HepG2 (cell line): Measurements from ENCODE around the gene SOWAHA. TPM values are rescaled to one million over a fixed set of nuclear protein-coding genes. Genes with fewer than 3 reads are reported as not detected.

Source experiments
- ATAC-seq: fragments of 200-7000 bp; cut with Tn5 transposase; 3 replicates; pipeline ENCODE4 v1.9.1; 2020; ENCODE audit warnings: mild to moderate bottlenecking, moderate library complexity
- BruUV-seq: library from RNA; stranded (reverse); fragments of 400-500 nt; replicated peaks from 2 replicates; lab custom pipeline; 2021; lab: Mats Ljungman, UMichigan
- CTCF ChIA-PET: fragments of 300-600 bp; formaldehyde crosslinking; extraction: SDS; loops from one replicate; lab custom pipeline; 2021; ENCODE audit warnings: low total read pairs, inconsistent platforms, low intra/inter-chr PET ratio; lab: Yijun Ruan, JAX
- POLR2A ChIA-PET: fragments of 350-600 bp; sonication (Branson Sonifier 250); formaldehyde crosslinking; loops from one replicate; lab custom pipeline; 2020; ENCODE audit warnings: antibody characterized with exemption, inconsistent platforms; lab: Yijun Ruan, JAX
- DNase-seq: peaks from one replicate; pipeline ENCODE4 v3.0.0-alpha.2; 2015; ENCODE audit warnings: low spot score
- FAIRE-seq: peaks from 3 replicates; lab custom pipeline; 2011; peaks lifted over from hg19 to GRCh38; lab: Jason Lieb, UNC
- H2AFZ ChIP-seq: one replicate; pipeline ENCODE4 v1.6.1; 2011; ENCODE audit warnings: low read length, inconsistent platforms
- H3K27ac ChIP-seq: fragments of 300-600 bp; 3 replicates; pipeline ENCODE4 v1.8.0; 2011; ENCODE audit warnings: mixed run types, mild to moderate bottlenecking, mixed read lengths, low read length, inconsistent platforms; ENCODE audit not compliant: insufficient read depth; ENCODE audit errors: extremely low read length
- H3K27me3 ChIP-seq, 2 experiments: fragments of 200-600 bp in 1 of 2; 2 replicates in 1 of 2; 3 replicates in 1 of 2; pipeline versions ENCODE4 v1.6.0 to v1.8.0; 2011; ENCODE audit warnings: low read length in 2 of 2, mild to moderate bottlenecking in 2 of 2, moderate library complexity in 2 of 2, inconsistent platforms in 1 of 2; ENCODE audit not compliant: insufficient read depth in 2 of 2, control insufficient read depth in 1 of 2
- H3K36me3 ChIP-seq, 2 experiments: fragments of 200-600 bp in 1 of 2; replicated peaks in 1 of 2; 2 replicates in 1 of 2; 3 replicates in 1 of 2; pipeline versions ENCODE4 v1.5.1 to v1.8.0; 2011; ENCODE audit warnings: low read length in 2 of 2, inconsistent platforms in 1 of 2; ENCODE audit not compliant: insufficient read depth in 2 of 2, control insufficient read depth in 1 of 2
- H3K4me1 ChIP-seq: 2 replicates; pipeline ENCODE4 v1.5.1; 2012; ENCODE audit warnings: low read length, inconsistent platforms; ENCODE audit not compliant: insufficient read depth
- H3K4me2 ChIP-seq: 2 replicates; pipeline ENCODE4 v1.6.0; 2011; ENCODE audit warnings: low read depth, low read length, inconsistent platforms
- H3K4me3 ChIP-seq, 3 experiments: fragments of 200-600 bp in 1 of 3; sonication (generic), shearing (Covaris generic) in 1 of 3; replicated peaks in 1 of 3; 2 replicates each; pipeline ENCODE4 v1.5.1; 2011 to 2016; ENCODE audit warnings: low read length in 3 of 3, inconsistent platforms in 2 of 3, low read depth in 2 of 3, mild to moderate bottlenecking in 2 of 3, control low read depth in 1 of 3, mixed read lengths in 1 of 3; ENCODE audit not compliant: insufficient read depth in 1 of 3
- H3K79me2 ChIP-seq: one replicate; pipeline ENCODE4 v1.6.1; 2011; ENCODE audit warnings: low read length, inconsistent platforms; ENCODE audit not compliant: insufficient read depth
- H3K9ac ChIP-seq: 2 replicates; pipeline ENCODE4 v1.6.0; 2011; ENCODE audit warnings: mild to moderate bottlenecking, low read depth, low read length, inconsistent platforms; ENCODE audit not compliant: insufficient read depth
- H3K9me3 ChIP-seq: 2 replicates; pipeline ENCODE4 v1.5.1; 2012; ENCODE audit warnings: mild to moderate bottlenecking, low read length
- H4K20me1 ChIP-seq: 2 replicates; pipeline ENCODE4 v1.6.0; 2011; ENCODE audit warnings: inconsistent platforms, mild to moderate bottlenecking, low read length, moderate library complexity; ENCODE audit not compliant: insufficient read depth
- AGO2 ChIP-seq: fragments of 200-400 bp; formaldehyde crosslinking; optimal IDR thresholded peaks from 2 replicates; pipeline ENCODE3; 2017; ENCODE audit warnings: mild to moderate bottlenecking, low read depth, low read length, moderate library complexity
- ASH2L ChIP-seq: fragments of 300-600, 200-600 bp; sonication (generic); IDR thresholded peaks from 2 replicates; pipeline ENCODE4 v1.7.0; 2017; ENCODE audit warnings: low read depth, mild to moderate bottlenecking, moderate library complexity, mixed read lengths, low read length; ENCODE audit not compliant: insufficient read length
- FOXC1 ChIP-seq: sonication (generic); formaldehyde crosslinking; IDR thresholded peaks from 2 replicates; pipeline ENCODE4 v1.8.0; 2022; ENCODE audit warnings: mild to moderate bottlenecking, missing genetic modification reagents, borderline replicate concordance
- FOXK1 ChIP-seq: sonication (generic); formaldehyde crosslinking; IDR thresholded peaks from 2 replicates; pipeline ENCODE4 v1.4.0; 2020; ENCODE audit warnings: low read depth, missing genetic modification reagents, borderline replicate concordance
- GABPB1 ChIP-seq: IDR thresholded peaks from 2 replicates; pipeline ENCODE4 v1.6.1; 2016; ENCODE audit warnings: mild to moderate bottlenecking, missing genetic modification reagents, moderate library complexity, missing compliant biosample characterization
- NR2F2 ChIP-seq: IDR thresholded peaks from 2 replicates; pipeline ENCODE4 v1.6.1; 2012; ENCODE audit warnings: low read depth, inconsistent platforms, borderline replicate concordance
- PHF20 ChIP-seq: sonication (generic); formaldehyde crosslinking; IDR thresholded peaks from 2 replicates; pipeline ENCODE4 v1.5.0; 2020; ENCODE audit warnings: mild to moderate bottlenecking, missing genetic modification reagents
- TSC22D2 ChIP-seq: sonication (generic); formaldehyde crosslinking; IDR thresholded peaks from 2 replicates; pipeline ENCODE4 v1.5.1; 2020; ENCODE audit warnings: missing genetic modification reagents, mild to moderate bottlenecking, borderline replicate concordance
- ZBTB7B ChIP-seq: sonication (generic); formaldehyde crosslinking; IDR thresholded peaks from 2 replicates; pipeline ENCODE4 v1.4.0; 2020; ENCODE audit warnings: missing genetic modification reagents
- ZFX ChIP-seq: sonication (generic); formaldehyde crosslinking; IDR thresholded peaks from 2 replicates; pipeline ENCODE4 v1.4.0; 2020; ENCODE audit warnings: mild to moderate bottlenecking, low read depth, missing genetic modification reagents, moderate library complexity
- ZMYM4 ChIP-seq: sonication (generic); formaldehyde crosslinking; IDR thresholded peaks from 2 replicates; pipeline ENCODE4 v1.8.1; 2023; ENCODE audit warnings: mild to moderate bottlenecking, missing genetic modification reagents
- ZNF263 ChIP-seq: sonication (generic); formaldehyde crosslinking; IDR thresholded peaks from 2 replicates; pipeline ENCODE4 v1.4.0; 2020; ENCODE audit warnings: missing genetic modification reagents
- ZNF343 ChIP-seq: sonication (generic); formaldehyde crosslinking; IDR thresholded peaks from 2 replicates; pipeline ENCODE4 v1.4.0; 2020; ENCODE audit warnings: mild to moderate bottlenecking, missing genetic modification reagents
- ZNF430 ChIP-seq: sonication (generic); formaldehyde crosslinking; IDR thresholded peaks from 2 replicates; pipeline ENCODE4 v1.9.0; 2021; ENCODE audit warnings: mild to moderate bottlenecking, missing genetic modification reagents
- ZNF563 ChIP-seq: sonication (generic); formaldehyde crosslinking; IDR thresholded peaks from 2 replicates; pipeline ENCODE4 v1.8.0; 2022; ENCODE audit warnings: mild to moderate bottlenecking, moderate library complexity, missing genetic modification reagents
- ZNF629 ChIP-seq: sonication (generic); formaldehyde crosslinking; conservative IDR thresholded peaks from 2 replicates; pipeline ENCODE4 v1.5.0; 2020; ENCODE audit warnings: missing genetic modification reagents
- ZNF652 ChIP-seq: IDR thresholded peaks from 2 replicates; pipeline ENCODE4 v1.6.1; 2016; ENCODE audit warnings: low read depth, borderline replicate concordance
- ZZZ3 ChIP-seq: sonication (generic); formaldehyde crosslinking; IDR thresholded peaks from 2 replicates; pipeline ENCODE4 v1.4.0; 2020; ENCODE audit warnings: missing genetic modification reagents, mild to moderate bottlenecking, borderline replicate concordance
- WGBS: methylation state at CpG from one replicate; pipeline ENCODE4 v1.1.6; 2017; ENCODE audit warnings: low lambda C conversion rate; 5-methylcytosine and 5-hydroxymethylcytosine counted together
- in situ Hi-C: cut with HindIII; loops from 2 replicates; pipeline ENCODE4 v1.10.0; 2017; ENCODE audit warnings: low pct_unique_long_range_greater_than_20kb; ENCODE audit not compliant: extremely low pct_ligation_motif_present
- intact Hi-C: fragments of 100-400 bp; cut with micrococcal nuclease; formaldehyde crosslinking; loops from one replicate; pipeline ENCODE4 v1.10.0; 2022; ENCODE audit not compliant: unreplicated experiment
- polyA plus RNA-seq, 8 experiments: library from polyadenylated mRNA; depleted of rRNA in 3 of 8; stranded (reverse) in 7 of 8; unstranded in 1 of 8; fragments of >200 nt; fragmentation: Illumina TruSeq in 4 of 8; extraction: Trizol in 4 of 8; gene quantifications; 2 replicates each; pipeline versions ENCODE4 v1.2.1 to v1.2.3, GENCODE V29; 2011 to 2016; ENCODE audit warnings: low read depth in 4 of 8, missing spikeins in 1 of 8, mixed read lengths in 1 of 8; ENCODE audit not compliant: insufficient read depth in 1 of 8
- total RNA-seq, 5 experiments: library from RNA; depleted of rRNA; stranded (reverse); fragments of >200 nt; fragmentation: Illumina TruSeq; extraction: Trizol; gene quantifications; 2 replicates each; pipeline ENCODE4 v1.2.3, GENCODE V29; 2016; ENCODE audit warnings: low read depth in 1 of 5

Gene SOWAHA
- total and polyA plus RNA-seq, 2 of the 13 experiments (the other 11 are each of a cell fraction or from before 2014, with no cell fraction given), result 0.95 to 1.9 TPM

DNA sequence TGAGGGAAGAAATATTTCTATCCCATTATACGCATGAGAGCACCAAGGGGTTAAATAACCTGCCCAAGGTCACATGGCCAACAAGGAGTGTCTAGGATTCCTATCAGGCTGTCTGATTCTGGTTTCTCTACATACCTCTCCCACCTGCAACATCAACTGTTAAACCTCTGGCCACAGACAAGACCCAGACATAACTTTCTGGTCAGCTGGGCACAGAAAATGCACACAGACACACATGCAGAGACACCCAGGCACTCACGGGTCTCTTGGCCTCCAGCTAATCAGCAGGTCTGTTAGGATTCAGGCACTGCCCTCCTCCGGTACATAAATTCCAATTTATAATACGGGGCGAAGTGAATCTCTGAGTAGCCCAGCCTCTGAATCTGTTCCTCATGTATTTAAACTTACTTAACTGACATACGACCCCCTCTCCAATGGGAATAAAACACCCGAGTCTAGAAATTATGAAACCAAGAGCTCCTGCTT is 37.6 kb upstream of the SOWAHA start:
- POLR2A ChIA-PET, result interaction anchor here (0.7 to 4.2 kb wide), 3 partner anchors 32 to 97 kb away, joined by 3 to 21 read pairs (median 3); no protein-coding TSS in a partner anchor
- intact Hi-C loops, result no loop called here
- CTCF ChIA-PET, result no interaction called here

DNA sequence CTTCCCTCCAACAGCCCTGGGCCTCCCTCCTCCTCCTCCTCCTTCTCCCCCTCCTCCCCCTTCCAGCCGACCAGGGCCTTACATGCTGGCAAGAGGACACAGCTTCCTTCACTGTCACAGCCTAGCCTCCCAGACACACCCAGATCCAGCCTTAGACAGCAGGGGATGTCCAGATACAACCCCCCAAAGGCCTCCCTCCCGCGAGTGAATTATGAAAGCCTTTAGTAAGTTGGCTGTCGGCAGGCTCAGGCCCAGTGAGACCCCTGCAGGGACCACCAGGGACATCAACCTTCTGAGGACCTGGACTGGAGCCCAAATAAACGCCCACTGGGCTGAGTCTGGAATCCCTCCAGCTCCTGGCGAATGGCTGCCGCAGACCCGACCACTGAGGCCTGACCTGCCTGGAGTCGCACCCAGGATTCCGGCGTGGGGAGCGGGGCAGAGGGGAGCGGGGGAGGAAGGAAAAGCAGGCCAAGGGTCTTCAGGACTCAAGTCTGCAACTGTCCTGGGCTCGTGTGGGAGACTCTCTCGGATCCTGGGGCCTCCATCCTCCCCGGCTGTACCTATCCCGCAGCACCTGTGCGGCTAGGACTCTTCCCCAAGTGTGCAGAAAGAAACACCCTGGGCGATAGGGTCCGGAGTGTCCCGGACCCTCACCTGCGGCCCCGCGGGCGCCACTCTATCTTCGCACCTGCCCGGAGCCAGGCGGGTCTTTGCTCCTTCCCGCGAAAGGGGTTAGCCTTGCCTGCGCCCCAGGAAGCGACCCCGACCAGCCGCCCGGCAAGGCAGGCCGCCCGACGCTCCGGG is 36.8 kb upstream of the SOWAHA start:
- peaks cover 38% of the 10 kb centered on the region for H3K79me2 ChIP-seq
- no peaks in the 10 kb centered on the region for H4K20me1 ChIP-seq
- BruUV-seq, result no TSS peak
- ChIA-PET CTCF (no interaction called here), POLR2A (interaction anchor here (0.6 to 4.2 kb wide), 7 partner anchors 31 to 286 kb away, joined by 3 to 21 read pairs (median 3); partner anchors contain the start of gene KIF3A)
- no peaks in the 10 kb centered on the region for H3K36me3 ChIP-seq
- H3K4me2 ChIP-seq, result peak overlapping the region; percentile 75
- peak overlapping the region; percentile 84 for H3K9ac ChIP-seq
- no peak overlapping the region for H2AFZ ChIP-seq
- H3K27ac ChIP-seq, result peak overlapping the region; percentile 55
- DNase-seq, result peak; percentile 19
- intact Hi-C loops, result loop anchor here (2.0 kb wide), 2 partner anchors 30 to 44 kb away; no protein-coding TSS in a partner anchor
- no peak for FAIRE-seq
- H3K27me3 ChIP-seq, result no peaks in the 10 kb centered on the region
- in situ Hi-C loops, result no loop called here
- peak; percentile 21 for ATAC-seq
- peak overlapping the region; percentile 66 to 93 (median 72) for H3K4me3 ChIP-seq
- H3K4me1 ChIP-seq, result peaks cover 58% of the 10 kb centered on the region
- no peaks in the 10 kb centered on the region for H3K9me3 ChIP-seq
- 0% methylated on average over 11 of the region's 39 CpGs for WGBS
- TF ChIP-seq ZNF343 (CRISPR knock-in tag), result no peak
- TF ChIP-seq TSC22D2 (CRISPR knock-in tag), result 0 out of 2 replicates have a peak, but pooled peaks have one; percentile 27
- peak; percentile 29; the same call in 1 of the 2 replicates for TF ChIP-seq ZFX (CRISPR knock-in tag)
- TF ChIP-seq ZNF629, result peak; percentile 42
- 0 out of 2 replicates have a peak, but pooled peaks have one; percentile 18 for TF ChIP-seq ZMYM4 (CRISPR knock-in tag)
- TF ChIP-seq AGO2, result peak; percentile 55
- TF ChIP-seq FOXC1 (CRISPR knock-in tag), result 0 out of 2 replicates have a peak, but pooled peaks have one; percentile 24
- no peak for TF ChIP-seq NR2F2
- TF ChIP-seq ZNF430 (CRISPR knock-in tag), result peak; percentile 9; the same call in 1 of the 2 replicates
- TF ChIP-seq FOXK1 (CRISPR knock-in tag), result no peak
- no peak for TF ChIP-seq PHF20 (CRISPR knock-in tag)
- peak; percentile 20 for TF ChIP-seq ASH2L
- 0 out of 2 replicates have a peak, but pooled peaks have one; percentile 36 for TF ChIP-seq ZBTB7B (CRISPR knock-in tag)
- no peak for TF ChIP-seq ZZZ3 (CRISPR knock-in tag)
- peak; percentile 46; the same call in 1 of the 2 replicates for TF ChIP-seq ZNF563 (CRISPR knock-in tag)
- TF ChIP-seq ZNF263, result peak; percentile 71

More for the DNA sequence above, 37.6 kb upstream of the SOWAHA start:
- Histone ChIP-seq H3K27me3 (no peaks in the 10 kb centered on the region), H2AFZ (no peak overlapping the region), H3K36me3 (no peaks in the 10 kb centered on the region), H4K20me1 (no peaks in the 10 kb centered on the region), H3K4me1 (peaks cover 66% of the 10 kb centered on the region), H3K9ac (peak overlapping the region; percentile 84; the same call in 1 of the 2 replicates), H3K4me2 (peak overlapping the region; percentile 75), H3K9me3 (no peaks in the 10 kb centered on the region), H3K27ac (no peak overlapping the region), H3K4me3 (peak overlapping the region in 2 of 3 experiments; percentile 72 to 93; a peak in 5 of 6 replicates), H3K79me2 (peaks cover 46% of the 10 kb centered on the region)
- BruUV-seq, result TSS peak; percentile 51
- WGBS, result 74% methylated on average over 7 of the region's 7 CpGs
- no peak for DNase-seq
- in situ Hi-C loops, result no loop called here
- ATAC-seq, result no peak
- TF ChIP-seq ZNF652 (peak; percentile 92), GABPB1 (no peak)
- peak; percentile 4 for FAIRE-seq
